HG03135 (cell line): ENCODE data around the gene UBAC2.
"Not testable (repeated sequence)": the region's sequence is repeated elsewhere in the genome, so short reads cannot be mapped to it uniquely, and the experiment has no call there.

ENCODE experiments used
- ATAC-seq: cut with Tn5 transposase; IDR thresholded peaks from one replicate; pipeline ENCODE4 v1.9.1; 2021; ENCODE audit warnings: mild to moderate bottlenecking, moderate library complexity; ENCODE audit not compliant: unreplicated experiment

The UBAC2 gene

GRCh38 chr13:99211421-99212035 lies 10.9 kb downstream of the UBAC2 start:
- no peak for ATAC-seq

DNA sequence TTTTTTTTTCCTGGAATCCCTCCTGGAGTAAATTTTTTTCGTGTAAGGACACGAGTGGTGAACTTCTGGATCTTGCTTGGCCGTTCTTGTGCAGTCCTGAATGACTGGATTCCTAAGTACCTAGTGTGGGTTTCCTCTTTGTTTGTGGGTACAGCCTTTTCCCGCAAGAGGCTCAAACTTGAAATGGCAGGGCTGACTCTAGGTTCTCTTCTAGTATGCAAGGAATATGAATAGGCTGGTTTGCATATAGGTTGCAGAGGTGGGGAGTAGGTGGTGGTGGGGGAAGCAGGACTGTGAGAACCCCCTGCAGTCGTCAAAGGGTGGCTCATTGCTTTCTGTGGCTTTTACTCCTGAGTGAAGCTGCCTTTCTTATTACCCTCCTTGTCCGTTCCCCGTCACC lies 13.6 kb downstream of the UBAC2 start:
- ATAC-seq, result peak; percentile 66

GRCh38 chr13:99214731-99215130 lies 14.1 kb downstream of the UBAC2 start:
- no peak for ATAC-seq

GRCh38 chr13:99215184-99215830 lies 14.7 kb downstream of the UBAC2 start:
- no peak for ATAC-seq

DNA sequence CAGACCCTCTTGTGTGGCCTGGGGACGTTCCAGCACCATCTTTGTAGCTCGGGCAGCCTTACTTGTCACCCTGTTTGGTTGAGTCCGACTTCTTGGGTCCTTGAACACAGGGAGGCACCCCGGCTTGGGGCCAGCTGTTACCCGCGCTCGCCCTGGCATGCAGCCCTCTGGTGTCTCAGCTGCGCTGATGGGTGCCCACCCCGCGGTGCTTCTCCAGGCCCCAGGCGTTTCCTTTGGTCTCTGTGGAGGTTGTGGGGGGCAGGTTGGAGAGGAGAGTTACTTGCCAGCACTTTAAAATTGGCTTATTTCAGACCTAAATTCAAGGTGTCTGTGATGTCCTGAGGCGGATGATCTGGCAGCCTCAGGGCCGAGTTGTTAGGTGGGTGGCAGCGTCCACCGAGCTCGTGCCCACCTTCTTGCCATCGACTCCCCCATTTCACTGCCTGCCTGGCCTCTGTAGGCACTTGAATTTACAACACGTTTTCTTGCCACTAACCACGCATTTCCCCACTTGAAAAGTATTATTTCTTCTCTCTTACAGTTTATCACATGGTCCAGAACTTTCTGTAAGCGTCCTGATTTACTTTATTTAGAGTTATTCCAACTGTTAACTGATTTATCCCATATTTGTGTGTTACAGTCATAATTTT lies 16.9 kb downstream of the UBAC2 start:
- ATAC-seq, result no peak

DNA sequence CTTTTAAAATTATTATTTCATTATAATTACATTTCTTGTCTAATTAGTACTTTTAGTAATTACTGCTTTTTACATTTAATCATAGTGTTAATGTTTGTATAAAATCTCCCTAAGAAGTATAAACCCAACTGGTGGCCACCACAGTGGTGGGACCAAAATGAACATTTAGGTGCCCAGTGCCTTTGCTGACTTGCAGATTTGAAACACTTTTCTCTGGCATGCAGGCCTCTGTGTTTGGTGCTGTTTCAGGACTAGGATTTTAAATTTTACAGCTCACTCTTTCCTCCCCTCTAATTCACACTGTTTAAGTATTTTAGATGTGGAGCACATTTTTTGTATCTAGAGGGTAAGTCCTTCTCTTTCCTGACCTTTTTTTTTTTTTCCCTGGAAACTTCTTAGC lies 17.5 kb downstream of the UBAC2 start:
- no peak for ATAC-seq

DNA sequence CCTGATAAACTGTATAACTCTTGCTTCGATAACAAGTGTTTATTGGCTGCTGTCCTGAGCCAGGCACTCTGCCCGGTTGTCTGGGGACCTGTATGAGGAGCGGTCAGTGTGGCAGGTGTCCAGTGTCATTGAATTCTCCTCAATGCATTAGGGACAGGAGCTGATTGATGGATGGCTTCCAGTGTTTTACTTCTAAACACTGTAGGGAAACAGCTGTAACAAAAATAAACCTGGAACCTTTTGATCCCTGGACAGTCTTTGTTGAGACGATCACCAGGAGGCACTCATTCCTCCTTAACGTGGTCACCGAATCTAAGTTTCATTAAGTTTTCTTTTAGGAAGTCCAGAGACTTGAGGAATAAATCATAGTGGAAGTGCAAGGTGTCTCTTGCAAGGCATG lies 17.9 kb downstream of the UBAC2 start:
- ATAC-seq, result no peak

GRCh38 chr13:99218969-99219368 lies 18.3 kb downstream of the UBAC2 start:
- peak; percentile 56 for ATAC-seq

GRCh38 chr13:99220199-99220935 lies 19.7 kb downstream of the UBAC2 start:
- ATAC-seq, result no peak

DNA sequence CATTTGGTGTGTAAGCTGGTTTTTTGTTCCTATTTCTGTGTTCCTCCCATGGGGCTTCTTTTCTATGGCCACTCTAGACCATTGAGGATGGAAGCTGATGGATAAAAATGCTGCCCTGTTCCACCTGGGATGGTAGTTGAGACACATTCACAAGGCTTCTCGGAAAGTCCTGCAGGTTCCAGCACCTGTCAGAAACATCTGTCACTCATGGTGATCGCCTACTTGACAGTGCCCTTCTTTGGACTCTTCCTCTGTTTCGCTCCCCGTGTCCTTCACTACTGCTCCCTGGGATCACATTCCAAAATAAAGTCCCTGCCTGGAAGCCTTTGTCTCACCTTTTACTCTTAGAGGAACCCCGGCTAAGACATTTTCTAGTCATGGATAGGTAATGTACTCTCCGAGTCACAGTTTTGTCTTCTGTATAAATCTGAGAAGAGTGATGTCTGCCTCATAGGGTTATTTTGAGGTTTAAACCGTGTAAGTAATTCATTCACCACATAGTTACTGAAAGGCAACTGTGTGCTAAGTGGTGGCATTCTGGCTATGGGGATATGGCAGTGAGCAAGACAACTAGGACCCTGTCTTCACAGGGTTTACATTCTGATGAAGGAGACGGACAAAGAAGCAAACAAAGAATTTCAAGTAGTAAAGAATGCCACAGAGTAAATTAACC lies 21.0 kb downstream of the UBAC2 start:
- no peak for ATAC-seq

DNA sequence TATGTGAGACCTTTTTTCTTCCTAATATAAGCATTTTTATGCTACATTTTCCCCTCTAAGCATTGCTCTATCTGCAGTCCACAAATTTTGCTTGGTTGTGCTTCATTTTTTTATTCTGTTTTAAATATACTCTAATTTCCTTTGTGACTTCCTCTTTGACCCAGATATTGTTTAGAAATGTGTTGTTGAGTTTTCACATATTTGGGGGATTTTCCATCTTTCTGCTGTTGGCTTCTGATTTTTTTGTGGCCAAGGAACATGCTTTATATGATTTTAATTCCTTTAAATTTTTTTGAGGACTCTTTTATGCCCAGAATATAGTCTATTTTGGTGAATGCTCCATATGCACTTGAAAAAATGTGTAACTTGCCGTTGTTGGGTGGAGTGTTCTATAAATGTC lies 22.9 kb downstream of the UBAC2 start:
- ATAC-seq, result no peak

- ATAC-seq, result no peak
Observed at GRCh38 chr13:99224021-99224420, 23.4 kb downstream of the UBAC2 start.

- ATAC-seq, result no peak
Observed at GRCh38 chr13:99225078-99225477, 24.4 kb downstream of the UBAC2 start.

DNA sequence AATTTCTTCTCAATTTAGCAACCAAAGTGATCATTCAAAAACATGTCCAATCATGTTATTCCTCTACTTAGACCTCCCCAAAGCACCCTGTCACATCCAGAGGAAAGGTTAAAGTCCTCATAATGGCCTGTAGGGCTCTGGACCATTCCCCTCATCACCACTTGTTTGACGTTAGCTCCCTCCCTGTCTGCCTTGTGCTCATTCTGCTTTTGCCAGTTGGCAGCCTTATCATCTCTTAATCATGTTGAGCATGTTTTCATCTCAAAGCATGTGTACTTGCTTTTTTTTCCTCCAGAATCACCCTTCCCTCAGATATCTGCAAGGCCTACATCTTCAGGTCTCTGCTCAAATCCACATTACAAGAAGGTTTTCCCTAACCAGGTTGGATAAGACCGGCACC lies 25.9 kb downstream of the UBAC2 start:
- no peak for ATAC-seq

- no peak for ATAC-seq
Observed at GRCh38 chr13:99227331-99227900, 26.8 kb downstream of the UBAC2 start.

DNA sequence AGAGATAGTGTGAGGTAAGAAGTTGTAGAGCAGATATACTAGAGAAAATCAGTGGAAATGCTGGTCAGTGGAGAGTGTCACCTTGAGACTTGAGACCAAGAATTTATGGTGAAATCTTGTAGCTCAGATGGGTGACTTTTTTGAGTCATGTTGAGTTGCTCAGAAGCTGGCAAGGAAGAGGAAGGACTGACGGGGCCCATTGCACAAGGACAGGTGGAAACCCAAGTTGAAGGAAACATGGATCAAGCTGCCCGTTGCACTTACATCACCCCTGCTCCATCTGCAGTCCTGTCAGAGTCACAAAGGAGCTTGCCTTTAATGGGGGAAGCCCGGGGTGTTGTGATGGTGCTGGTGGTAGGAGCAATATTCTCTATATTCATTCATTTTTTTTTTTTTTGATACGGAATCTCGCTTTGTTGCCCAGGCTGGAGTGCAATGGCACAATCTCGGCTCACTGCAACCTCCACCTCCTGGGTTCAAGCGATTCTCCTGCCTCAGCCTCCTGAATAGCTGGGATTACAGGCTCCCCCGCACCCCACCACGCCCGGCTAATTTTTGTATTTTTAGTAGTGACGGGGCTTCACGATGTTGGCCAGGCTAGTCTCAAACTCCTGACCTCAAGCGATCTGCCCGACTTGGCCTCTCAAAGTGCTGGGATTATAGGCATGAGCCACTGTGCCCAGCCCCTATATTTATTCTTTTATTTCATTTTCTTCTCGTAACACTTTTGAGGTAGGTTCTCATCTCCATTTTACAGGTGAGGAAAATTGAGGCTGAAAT lies 27.4 kb downstream of the UBAC2 start:
- ATAC-seq, result no peak

DNA sequence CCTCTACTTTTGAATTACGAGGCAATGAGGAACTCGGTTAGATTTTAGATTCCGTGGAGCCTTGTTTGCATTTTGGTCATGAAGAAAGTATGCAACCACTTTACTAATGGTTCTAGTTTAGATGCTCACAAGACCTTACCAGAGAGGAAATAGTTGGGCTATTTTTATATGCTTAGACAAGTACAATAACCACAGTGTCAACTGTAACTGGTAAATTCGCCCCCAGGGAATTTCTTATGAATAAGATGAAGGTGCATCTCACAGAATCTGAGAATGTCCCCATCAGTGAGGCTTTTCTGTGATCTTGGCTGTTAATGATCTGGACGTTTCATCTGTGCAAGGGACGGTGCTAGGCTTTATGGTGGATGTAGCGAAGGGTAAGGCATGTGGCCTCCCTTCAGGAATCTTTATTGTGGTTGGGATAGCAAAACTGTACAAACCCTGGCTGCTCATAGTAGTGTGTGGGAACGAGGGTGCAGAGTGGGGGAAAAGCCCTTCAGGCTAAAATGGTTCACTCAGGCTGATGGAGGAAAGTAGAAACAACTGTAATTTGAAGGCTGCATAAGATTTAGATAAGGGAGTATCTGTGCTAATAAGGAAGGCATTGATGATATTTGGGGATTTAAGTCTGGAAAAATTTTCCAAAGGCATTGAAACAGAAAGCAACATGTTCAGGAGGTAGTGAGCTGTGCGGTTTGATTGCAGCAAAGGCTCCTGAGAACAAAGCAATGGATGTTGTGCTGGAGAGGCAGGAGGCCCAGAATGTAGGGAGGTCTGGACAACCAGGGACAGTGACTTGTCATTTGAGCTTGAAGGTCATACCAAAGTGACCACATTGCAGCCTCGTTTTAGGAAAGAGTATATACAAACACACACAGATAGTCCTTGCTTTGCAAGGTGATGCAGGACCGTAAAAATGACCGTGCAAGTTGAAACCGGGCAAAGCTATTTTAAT lies 28.4 kb downstream of the UBAC2 start:
- peak; percentile 89 for ATAC-seq

- ATAC-seq, result not testable (repeated sequence)
Observed at GRCh38 chr13:99230588-99230987, 29.9 kb downstream of the UBAC2 start.

DNA sequence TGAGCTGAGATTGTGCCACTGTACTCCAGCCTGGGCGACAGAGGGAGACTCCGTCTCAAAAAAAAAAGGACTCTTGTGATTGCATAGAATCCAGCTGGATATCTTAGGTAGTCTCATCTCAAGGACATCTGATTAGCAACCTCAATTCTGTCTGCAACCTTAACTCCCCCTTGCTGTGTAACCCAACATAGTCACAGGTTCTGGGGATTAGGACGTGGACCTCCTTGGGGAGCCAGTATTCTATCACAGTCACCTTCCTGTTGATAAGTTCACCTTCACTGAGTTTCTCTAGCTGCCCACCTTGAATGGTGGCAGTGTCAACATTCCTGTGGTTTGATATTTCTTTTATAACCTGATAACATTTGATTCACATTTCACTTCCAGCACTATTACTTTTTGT lies 30.3 kb downstream of the UBAC2 start:
- no peak for ATAC-seq
